ENCODE results near the gene TRUB1. TPM values are rescaled to one million over a fixed set of nuclear protein-coding genes. Genes with fewer than 3 reads are reported as not detected.

TRUB1 gene
- total and polyA plus RNA-seq, 8 donors, result 4.1 to 27.2 (median 14.5) TPM

DNA sequence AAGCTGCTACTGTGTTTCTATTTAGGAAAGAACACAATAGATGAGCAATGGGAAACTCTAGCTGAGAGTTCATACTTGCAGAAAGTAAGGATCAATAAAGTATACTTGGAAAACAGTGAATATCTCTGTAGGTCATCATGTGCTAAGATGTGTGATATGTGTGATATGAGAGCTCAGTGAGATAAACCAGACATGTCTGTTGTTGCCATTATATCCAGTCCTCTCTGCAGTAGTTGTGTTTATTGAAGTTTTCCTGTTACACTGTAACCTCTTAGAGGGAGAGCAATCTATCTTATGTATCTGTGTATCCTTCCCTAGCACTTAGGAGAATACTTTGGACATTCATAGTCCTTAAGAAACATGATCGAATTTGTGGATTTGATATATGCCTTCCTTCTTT, 19.1 kb downstream of the TRUB1 start:
- peaks cover 0 to 38% (median 24%) of the 10 kb centered on the region in 4 donors for H3K36me3 ChIP-seq
- intact Hi-C loops (cut with DNase I; ENCODE audit: low total_unique reads), result no loop called here
- no peak for TF ChIP-seq EP300 (IDR thresholded peaks at IDR 0.05)
- no peak for TF ChIP-seq POLR2AphosphoS5 (IDR thresholded peaks at IDR 0.05)
- no peak for TF ChIP-seq POLR2A (IDR thresholded peaks at IDR 0.05)
- TF ChIP-seq, protein P1, sequence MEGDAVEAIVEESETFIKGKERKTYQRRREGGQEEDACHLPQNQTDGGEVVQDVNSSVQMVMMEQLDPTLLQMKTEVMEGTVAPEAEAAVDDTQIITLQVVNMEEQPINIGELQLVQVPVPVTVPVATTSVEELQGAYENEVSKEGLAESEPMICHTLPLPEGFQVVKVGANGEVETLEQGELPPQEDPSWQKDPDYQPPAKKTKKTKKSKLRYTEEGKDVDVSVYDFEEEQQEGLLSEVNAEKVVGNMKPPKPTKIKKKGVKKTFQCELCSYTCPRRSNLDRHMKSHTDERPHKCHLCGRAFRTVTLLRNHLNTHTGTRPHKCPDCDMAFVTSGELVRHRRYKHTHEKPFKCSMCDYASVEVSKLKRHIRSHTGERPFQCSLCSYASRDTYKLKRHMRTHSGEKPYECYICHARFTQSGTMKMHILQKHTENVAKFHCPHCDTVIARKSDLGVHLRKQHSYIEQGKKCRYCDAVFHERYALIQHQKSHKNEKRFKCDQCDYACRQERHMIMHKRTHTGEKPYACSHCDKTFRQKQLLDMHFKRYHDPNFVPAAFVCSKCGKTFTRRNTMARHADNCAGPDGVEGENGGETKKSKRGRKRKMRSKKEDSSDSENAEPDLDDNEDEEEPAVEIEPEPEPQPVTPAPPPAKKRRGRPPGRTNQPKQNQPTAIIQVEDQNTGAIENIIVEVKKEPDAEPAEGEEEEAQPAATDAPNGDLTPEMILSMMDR (IDR thresholded peaks at IDR 0.05), result no peak
- no peak overlapping the region for H3K27ac ChIP-seq
- no peak for DNase-seq
- no peaks in the 10 kb centered on the region for H3K4me1 ChIP-seq
- 80 to 93% (median 86%) methylated on average over 1 of the region's 1 CpG for WGBS, 5 donors
- H3K27me3 ChIP-seq, result no peaks in the 10 kb centered on the region
- no peaks in the 10 kb centered on the region for H3K9me3 ChIP-seq
- H3K4me3 ChIP-seq, result no peak overlapping the region

DNA sequence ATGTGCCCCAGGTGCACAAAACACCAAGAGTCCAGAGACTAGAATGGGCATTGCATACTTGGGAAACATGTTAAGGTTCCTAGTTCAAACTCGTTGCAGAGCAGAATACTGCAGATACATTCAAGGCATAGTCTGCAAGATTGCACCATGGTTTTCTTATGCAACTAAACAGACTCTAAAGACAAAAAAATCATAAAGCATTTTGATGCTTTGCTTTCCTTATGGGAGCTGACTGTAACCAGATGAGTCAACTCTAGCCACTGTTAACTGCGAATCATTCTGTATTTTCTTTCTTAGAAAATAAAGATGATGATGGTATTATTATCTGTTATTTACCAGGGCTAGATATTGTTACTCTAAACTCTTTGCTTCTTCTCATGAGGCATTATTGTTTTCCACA, 19.7 kb downstream of the TRUB1 start:
- intact Hi-C loops (cut with DNase I; ENCODE audit: low total_unique reads), result no loop called here
- Histone ChIP-seq H3K36me3 (peaks cover 0 to 38% (median 26%) of the 10 kb centered on the region in 4 donors), H3K4me3 (no peak overlapping the region), H3K27ac (no peak overlapping the region), H3K4me1 (no peaks in the 10 kb centered on the region), H3K9me3 (no peaks in the 10 kb centered on the region), H3K27me3 (no peaks in the 10 kb centered on the region)
- WGBS, 5 donors, result 81 to 92% (median 88%) methylated on average over 2 of the region's 2 CpGs
- TF ChIP-seq POLR2AphosphoS5 (IDR thresholded peaks at IDR 0.05), result no peak
- TF ChIP-seq POLR2A (IDR thresholded peaks at IDR 0.05), result no peak
- TF ChIP-seq EP300 (IDR thresholded peaks at IDR 0.05), result no peak
- TF ChIP-seq, protein P1 (IDR thresholded peaks at IDR 0.05), result no peak
- no peak for DNase-seq

DNA sequence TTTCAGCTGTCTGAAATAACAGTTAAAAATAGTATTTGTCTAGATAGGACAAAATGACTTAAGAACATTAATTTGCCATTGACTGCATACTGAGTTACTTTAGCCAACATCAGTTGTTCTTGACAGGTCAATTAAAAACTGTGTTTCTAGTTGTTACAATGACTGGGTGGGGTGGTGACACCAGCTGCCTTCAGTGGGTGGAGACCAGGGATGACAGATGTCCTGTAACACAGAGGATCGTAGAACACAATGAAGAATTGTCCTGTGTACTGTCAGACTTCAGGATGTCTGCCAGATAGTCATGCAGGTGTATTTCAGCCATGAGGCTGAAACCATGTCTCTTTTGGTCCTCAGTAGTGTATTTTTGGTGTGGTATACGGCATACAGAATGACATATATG, 24.4 kb downstream of the TRUB1 start:
- no peak for DNase-seq
- Histone ChIP-seq H3K27ac (no peak overlapping the region), H3K27me3 (no peaks in the 10 kb centered on the region), H3K9me3 (no peaks in the 10 kb centered on the region), H3K4me3 (no peak overlapping the region), H3K36me3 (peaks cover 0 to 43% (median 33%) of the 10 kb centered on the region in 4 donors), H3K4me1 (no peaks in the 10 kb centered on the region)
- WGBS, 5 donors, result 75 to 94% (median 87%) methylated on average over 2 of the region's 2 CpGs
- TF ChIP-seq, protein P1 (IDR thresholded peaks at IDR 0.05), result no peak
- intact Hi-C loops (cut with DNase I; ENCODE audit: low total_unique reads), result no loop called here

DNA sequence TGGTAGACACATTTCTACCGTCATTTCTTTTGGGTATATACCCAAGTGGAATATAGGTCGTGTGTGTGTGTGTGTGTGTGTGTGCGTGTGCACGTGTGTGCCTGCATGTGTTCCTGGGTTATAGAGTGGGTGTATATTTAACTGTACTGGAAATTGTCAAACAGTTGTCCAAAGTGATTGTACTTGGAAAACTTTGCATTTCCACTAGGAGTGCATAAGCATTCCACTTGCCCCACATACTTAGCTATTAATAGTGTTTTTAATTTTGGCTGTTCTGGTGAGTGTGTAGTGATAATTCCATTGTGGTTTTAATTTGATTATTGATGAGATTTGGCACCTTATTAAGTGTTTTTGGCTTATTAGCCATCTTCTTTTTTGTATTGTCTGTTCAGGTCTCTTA, 25.9 kb downstream of the TRUB1 start:
- Histone ChIP-seq H3K4me1 (no peaks in the 10 kb centered on the region), H3K9me3 (no peaks in the 10 kb centered on the region), H3K36me3 (peaks cover 0 to 43% (median 33%) of the 10 kb centered on the region in 4 donors), H3K4me3 (no peak overlapping the region), H3K27me3 (no peaks in the 10 kb centered on the region), H3K27ac (no peak overlapping the region)
- no peak for DNase-seq
- TF ChIP-seq, protein P1 (IDR thresholded peaks at IDR 0.05), result no peak
- TF ChIP-seq POLR2AphosphoS5 (IDR thresholded peaks at IDR 0.05) (no peak), EP300 (IDR thresholded peaks at IDR 0.05) (no peak)
- intact Hi-C loops (cut with DNase I; ENCODE audit: low total_unique reads), result no loop called here
- 90 to 98% (median 95%) methylated on average over 4 of the region's 4 CpGs for WGBS, 5 donors
